ENCODE measurements around the gene TMOD1. TPM values are rescaled to one million over a fixed set of nuclear protein-coding genes. Genes with fewer than 3 reads are reported as not detected.

Gene TMOD1
- total and polyA plus RNA-seq, 2 of the 13 experiments (the other 11 are each of a cell fraction or from before 2014, with no cell fraction given) = 0.04 to 0.07 TPM

- in situ Hi-C loops (cut with HindIII; ENCODE audit: extremely low pct_ligation_motif_present, low pct_unique_long_range_greater_than_20kb) = loop anchor here (25.0 kb wide), 1 partner anchor 762 kb away; the partner anchor contains the start of gene ZNF782
- Histone ChIP-seq H4K20me1 (ENCODE audit: insufficient read depth, low read length) (no peaks in the 10 kb centered on the region), H2AFZ (ENCODE audit: low read length) (no peak overlapping the region), H3K9ac (ENCODE audit: insufficient read depth, low read depth, low read length) (no peak overlapping the region), H3K79me2 (ENCODE audit: insufficient read depth, low read length) (peaks cover 9% of the 10 kb centered on the region), H3K9me3 (ENCODE audit: low read length) (no peaks in the 10 kb centered on the region), H3K36me3 (replicated peaks in 1 of 2; ENCODE audit: control insufficient read depth in 1 of 2, insufficient read depth in 2 of 2, low read length in 2 of 2) (peaks cover 2 to 44% of the 10 kb centered on the region in 2 experiments; a peak in 4 of 5 replicates), H3K27me3 (ENCODE audit: control insufficient read depth in 1 of 2, insufficient read depth in 2 of 2, low read length in 2 of 2) (no peaks in the 10 kb centered on the region), H3K4me1 (ENCODE audit: insufficient read depth, low read length) (peaks cover 4% of the 10 kb centered on the region; the same call in 1 of the 2 replicates), H3K27ac (ENCODE audit: extremely low read length, insufficient read depth, low read length) (no peak overlapping the region), H3K4me3 (replicated peaks in 1 of 3; ENCODE audit: insufficient read depth in 1 of 3, low read depth in 2 of 3, low read length in 3 of 3) (no peak overlapping the region), H3K4me2 (ENCODE audit: low read depth, low read length) (no peak overlapping the region)
- intact Hi-C loops (cut with micrococcal nuclease; ENCODE audit: unreplicated experiment) = no loop called here
- TF ChIP-seq HIVEP1 (CRISPR knock-in tag; IDR thresholded peaks at IDR 0.05) (no peak), ZNF674 (CRISPR knock-in tag; IDR thresholded peaks at IDR 0.05; ENCODE audit: low read depth) (no peak), ZSCAN30 (CRISPR knock-in tag; IDR thresholded peaks at IDR 0.05) (no peak)
- FAIRE-seq (no peak), ATAC-seq (no peak), DNase-seq (ENCODE audit: low spot score) (no peak)
- no TSS peak for BruUV-seq (replicated peaks)
- WGBS (ENCODE audit: low lambda C conversion rate) = 100% methylated on average over 1 of the region's 1 CpG
- POLR2A ChIA-PET = interaction anchor here (0.9 kb wide), 1 partner anchor 9 kb away, joined by 3 read pairs; the partner anchor contains the start of gene TSTD2
- CTCF ChIA-PET (ENCODE audit: low intra/inter-chr PET ratio, low total read pairs) = no interaction called here
These were observed 122.5 kb downstream of the TMOD1 start for GRCh38 chr9:97623946-97624345.

- CTCF ChIA-PET (ENCODE audit: low intra/inter-chr PET ratio, low total read pairs) = no interaction called here
- intact Hi-C loops (cut with micrococcal nuclease; ENCODE audit: unreplicated experiment) (no loop called here), in situ Hi-C loops (cut with HindIII; ENCODE audit: extremely low pct_ligation_motif_present, low pct_unique_long_range_greater_than_20kb) (no loop called here)
- Histone ChIP-seq H3K4me3 (replicated peaks in 1 of 3; ENCODE audit: insufficient read depth in 1 of 3, low read depth in 2 of 3, low read length in 3 of 3) (no peak overlapping the region), H3K27me3 (ENCODE audit: control insufficient read depth in 1 of 2, insufficient read depth in 2 of 2, low read length in 2 of 2) (no peaks in the 10 kb centered on the region), H3K9me3 (ENCODE audit: low read length) (no peaks in the 10 kb centered on the region), H3K4me2 (ENCODE audit: low read depth, low read length) (no peak overlapping the region), H3K4me1 (ENCODE audit: insufficient read depth, low read length) (peaks cover 8% of the 10 kb centered on the region; the same call in 1 of the 2 replicates), H3K27ac (ENCODE audit: extremely low read length, insufficient read depth, low read length) (no peak overlapping the region), H3K79me2 (ENCODE audit: insufficient read depth, low read length) (peaks cover 20% of the 10 kb centered on the region), H3K36me3 (replicated peaks in 1 of 2; ENCODE audit: control insufficient read depth in 1 of 2, insufficient read depth in 2 of 2, low read length in 2 of 2) (peaks cover 0 to 41% of the 10 kb centered on the region in 2 experiments; a peak in 3 of 5 replicates), H4K20me1 (ENCODE audit: insufficient read depth, low read length) (no peaks in the 10 kb centered on the region), H2AFZ (ENCODE audit: low read length) (no peak overlapping the region), H3K9ac (ENCODE audit: insufficient read depth, low read depth, low read length) (no peak overlapping the region)
- 83% methylated on average over 3 of the region's 3 CpGs for WGBS (ENCODE audit: low lambda C conversion rate)
- no TSS peak for BruUV-seq (replicated peaks)
- ATAC-seq = no peak
- no peak for FAIRE-seq
- no peak for DNase-seq (ENCODE audit: low spot score)
- POLR2A ChIA-PET = no interaction called here
- no peak for TF ChIP-seq EEA1 (CRISPR knock-in tag; IDR thresholded peaks at IDR 0.05; ENCODE audit: borderline replicate concordance)
- no peak for TF ChIP-seq NFKB2 (CRISPR knock-in tag; IDR thresholded peaks at IDR 0.05; ENCODE audit: borderline replicate concordance)
- TF ChIP-seq PREB (CRISPR knock-in tag; IDR thresholded peaks at IDR 0.05) = no peak
- TF ChIP-seq TAF15 (IDR thresholded peaks at IDR 0.05; ENCODE audit: low read depth, low read length, poor library complexity, severe bottlenecking) = no peak
- TF ChIP-seq TAF1 (CRISPR knock-in tag; IDR thresholded peaks at IDR 0.05) = no peak
- no peak for TF ChIP-seq CENPBD1 (CRISPR knock-in tag; IDR thresholded peaks at IDR 0.05; ENCODE audit: borderline replicate concordance, low read depth)
- no peak for TF ChIP-seq SP2 (CRISPR knock-in tag; IDR thresholded peaks at IDR 0.05)
- TF ChIP-seq TEAD2 (CRISPR knock-in tag; IDR thresholded peaks at IDR 0.05) = no peak
- no peak for TF ChIP-seq TBL1XR1 (IDR thresholded peaks at IDR 0.05; ENCODE audit: borderline replicate concordance, low read length, partially characterized antibody)
- no peak for TF ChIP-seq ZUFSP (CRISPR knock-in tag; IDR thresholded peaks at IDR 0.05; ENCODE audit: borderline replicate concordance)
- no peak for TF ChIP-seq KAT2B (IDR thresholded peaks at IDR 0.05; ENCODE audit: borderline replicate concordance, low read depth, low read length)
These were observed 124.2 kb downstream of the TMOD1 start for GRCh38 chr9:97625620-97626019.
